Heart left ventricle (tissue), 16 donors: ENCODE measurements around the gene CX3CL1. TPM values are rescaled to one million over a fixed set of nuclear protein-coding genes. Genes with fewer than 3 reads are reported as not detected.

ENCODE experiments used
- ATAC-seq, 4 donors: fragments of 200-7000 bp; cut with Tn5 transposase; one replicate each; pipeline ENCODE4 v1.9.1; 2020 to 2022; ENCODE audit warnings: moderate library complexity in 4 of 4, mild to moderate bottlenecking in 3 of 4, moderate number of reproducible peaks in 1 of 4
- DNase-seq, 5 donors: peaks; one replicate each; pipeline ENCODE4 v3.0.0-alpha.2; 2020
- H3K27ac ChIP-seq, 12 donors: fragments of 200-600 bp; sonication (generic) in 4 of 12; one replicate each; pipeline versions ENCODE4 v1.5.0 to v1.8.0; 2016 to 2022; ENCODE audit warnings: mild to moderate bottlenecking in 2 of 12
- H3K27me3 ChIP-seq, 9 donors: fragments of 200-600 bp; sonication (generic) in 2 of 9; one replicate each; pipeline versions ENCODE4 v1.5.1 to v1.8.0; 2016 to 2022; ENCODE audit warnings: mild to moderate bottlenecking in 3 of 9
- H3K36me3 ChIP-seq, 9 donors: fragments of 200-600 bp; sonication (generic) in 2 of 9; one replicate each; pipeline versions ENCODE4 v1.5.0 to v1.8.0; 2018 to 2022; ENCODE audit warnings: mild to moderate bottlenecking in 2 of 9
- H3K4me1 ChIP-seq, 12 donors: fragments of 200-600 bp; sonication (generic) in 4 of 12; one replicate each; pipeline versions ENCODE4 v1.5.0 to v1.8.0; 2016 to 2022; ENCODE audit warnings: mild to moderate bottlenecking in 3 of 12
- H3K4me3 ChIP-seq, 12 donors: fragments of 200-600 bp; sonication (generic) in 4 of 12; one replicate each; pipeline versions ENCODE4 v1.5.0 to v1.8.0; 2017 to 2022; ENCODE audit warnings: mild to moderate bottlenecking in 9 of 12, moderate library complexity in 4 of 12
- H3K9me3 ChIP-seq, 12 donors: fragments of 200-600 bp; sonication (generic) in 4 of 12; one replicate each; pipeline versions ENCODE4 v1.5.0 to v1.8.0; 2016 to 2022; ENCODE audit warnings: mild to moderate bottlenecking in 1 of 12
- POLR2A ChIP-seq, 2 donors: fragments of 450-650 bp; IDR thresholded peaks; one replicate each; pipeline ENCODE4 v1.6.1; 2017; ENCODE audit warnings: antibody characterized with exemption in 2 of 2, mild to moderate bottlenecking in 2 of 2, moderate library complexity in 2 of 2
- WGBS, 4 donors: extraction: QIAGEN DNeasy Blood & Tissue Kit in 2 of 4; methylation state at CpG; one replicate each; pipeline versions ENCODE4 v1.1.5 to v1.1.7; 2013 to 2018; 5-methylcytosine and 5-hydroxymethylcytosine counted together
- intact Hi-C, 10 donors: fragments of 100-400 bp; cut with DNase I; formaldehyde crosslinking; loops; one replicate each; pipeline versions ENCODE4 v1.11.1 to v1.14.2; 2022
- polyA plus RNA-seq, 2 donors: library from polyadenylated mRNA; stranded (reverse); fragments of 200-250 nt; gene quantifications; one replicate each; pipeline ENCODE4 v1.2.3, GENCODE V29; 2013
- total RNA-seq, 9 donors: library from RNA; depleted of rRNA in 2 of 9; stranded (reverse); fragments of >200 nt in 2 of 9; fragmentation: NEBNext Ultra II Directional in 3 of 9; extraction: Animal tissue kit (Norgen Biotek cat#: 25700) in 3 of 9; gene quantifications; one replicate each; pipeline versions ENCODE4 v1.1.0 to v1.2.4, GENCODE V29; 2016 to 2023
- TF ChIP-seq, protein P1 (sequence below), 12 donors: fragments of 200-600 bp; sonication (generic) in 4 of 12; IDR thresholded peaks; one replicate each; pipeline versions ENCODE4 v1.5.0 to v1.8.0; 2018 to 2022; ENCODE audit warnings: antibody characterized with exemption in 12 of 12, mild to moderate bottlenecking in 5 of 12
- donor health status: ischemic (EF 13 %, LVEDD 7.1; RV severe dilation, severe dysfunction).
- donor health status: healthy with polysubstance abuse.
- donor health status: DM: no; HTN: yes; CAD: no.
- donor health status: DM: no; HTN: no; CAD: no.
- donor health status: ischemic (EF 25% LVEDD 6.9; RV normal size, moderate dysfunction).
- donor health status: ischemic (EF 25% LVEDD 5.7; RV mildly dilated, moderate dysfunction).
- donor health status: healthy.
- donor health status: DM: yes; HTN: yes; CAD: no.
- donor health status: ischemic (EF 35%, LVEDD 5.7; RV mildly dilated, moderate dysfunction).
- donor health status: nonischemic (EF 11% LVEDD 7.7; RV severe dilation, severe dysfunction).
- donor health status: DM: yes; HTN: yes; CAD: no.
- donor health status: PGD.
- donor health status: ischemic (EF 29% LVEDD 5.4; RV normal size, mild dysfunction).
- donor health status: nonischemic (EF 23%, LVEDD 6.1; RV moderate dilation, normal function).

The CX3CL1 gene
- total and polyA plus RNA-seq, 11 donors = 8.3 to 59.5 (median 15.4) TPM

DNA sequence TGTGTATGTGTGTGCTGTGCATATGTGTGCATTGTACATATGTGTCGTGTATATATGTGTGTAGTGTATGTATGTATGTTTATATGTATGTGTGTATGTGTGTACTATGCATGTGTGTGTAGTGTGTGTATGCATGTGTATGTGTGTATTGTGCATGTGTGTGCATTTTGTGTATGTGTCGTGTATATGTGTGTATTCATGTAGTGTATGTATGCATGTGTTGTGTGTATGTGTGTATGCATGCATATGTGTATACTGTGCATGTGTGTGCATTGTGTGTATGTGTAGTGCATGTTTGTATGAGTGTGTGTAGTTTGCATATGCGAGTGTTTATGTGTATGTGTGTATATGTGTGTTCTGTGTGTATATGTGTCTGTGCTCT, 16.8 kb downstream of the CX3CL1 start:
- Histone ChIP-seq H3K4me1 (peaks cover 3 to 59% (median 34%) of the 10 kb centered on the region in 12 donors), H3K9me3 (no peaks in the 10 kb centered on the region), H3K27ac (no peak overlapping the region), H3K36me3 (no peaks in the 10 kb centered on the region), H3K4me3 (no peak overlapping the region), H3K27me3 (no peaks in the 10 kb centered on the region)
- DNase-seq = no peak
- no peak for TF ChIP-seq POLR2A (IDR thresholded peaks at IDR 0.05)
- TF ChIP-seq, protein P1, sequence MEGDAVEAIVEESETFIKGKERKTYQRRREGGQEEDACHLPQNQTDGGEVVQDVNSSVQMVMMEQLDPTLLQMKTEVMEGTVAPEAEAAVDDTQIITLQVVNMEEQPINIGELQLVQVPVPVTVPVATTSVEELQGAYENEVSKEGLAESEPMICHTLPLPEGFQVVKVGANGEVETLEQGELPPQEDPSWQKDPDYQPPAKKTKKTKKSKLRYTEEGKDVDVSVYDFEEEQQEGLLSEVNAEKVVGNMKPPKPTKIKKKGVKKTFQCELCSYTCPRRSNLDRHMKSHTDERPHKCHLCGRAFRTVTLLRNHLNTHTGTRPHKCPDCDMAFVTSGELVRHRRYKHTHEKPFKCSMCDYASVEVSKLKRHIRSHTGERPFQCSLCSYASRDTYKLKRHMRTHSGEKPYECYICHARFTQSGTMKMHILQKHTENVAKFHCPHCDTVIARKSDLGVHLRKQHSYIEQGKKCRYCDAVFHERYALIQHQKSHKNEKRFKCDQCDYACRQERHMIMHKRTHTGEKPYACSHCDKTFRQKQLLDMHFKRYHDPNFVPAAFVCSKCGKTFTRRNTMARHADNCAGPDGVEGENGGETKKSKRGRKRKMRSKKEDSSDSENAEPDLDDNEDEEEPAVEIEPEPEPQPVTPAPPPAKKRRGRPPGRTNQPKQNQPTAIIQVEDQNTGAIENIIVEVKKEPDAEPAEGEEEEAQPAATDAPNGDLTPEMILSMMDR (IDR thresholded peaks at IDR 0.05) = no peak
- intact Hi-C loops = no loop called here
- no peak for ATAC-seq
- 94 to 100% (median 97%) methylated on average over 3 of the region's 3 CpGs for WGBS, 4 donors

DNA sequence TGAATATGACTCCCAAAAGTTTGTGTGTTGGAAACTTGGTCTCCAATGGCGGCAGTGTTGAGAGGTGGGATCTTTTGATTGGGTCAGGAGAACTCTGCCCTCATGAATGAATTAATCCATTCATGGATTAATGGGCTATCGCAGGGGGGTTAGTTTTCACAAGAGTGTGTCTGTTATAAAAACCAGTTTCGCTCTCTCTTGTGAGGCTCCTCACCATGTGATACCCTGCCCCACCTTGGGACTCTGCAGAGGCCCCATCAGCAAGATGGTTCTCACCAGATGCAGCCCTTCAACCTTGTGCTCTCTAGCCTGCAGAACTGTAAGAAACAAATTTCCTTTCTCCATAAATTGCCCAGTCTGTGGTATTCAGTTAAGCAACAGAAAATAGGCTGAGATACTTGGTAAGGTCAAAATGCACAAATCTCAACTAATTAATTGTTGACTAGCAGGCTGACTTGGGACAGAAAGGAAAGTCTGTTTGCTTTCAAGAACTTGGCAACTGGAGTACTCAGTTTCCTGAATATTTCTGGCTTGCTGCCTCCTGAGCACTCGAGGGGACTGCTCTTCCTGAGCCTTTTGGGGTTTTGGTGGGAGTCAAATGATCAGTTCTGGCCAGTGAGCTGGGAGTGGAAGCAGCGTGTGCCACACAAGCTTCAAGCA, 18.5 kb downstream of the CX3CL1 start:
- ATAC-seq (peak in 2 of 4 donors; percentile 47 to 62), DNase-seq (no peak)
- Histone ChIP-seq H3K4me1 (peaks cover 0 to 53% (median 26%) of the 10 kb centered on the region in 12 donors), H3K4me3 (no peak overlapping the region), H3K27ac (peak overlapping the region in 8 of 12 donors; percentile 19 to 55 (median 37)), H3K9me3 (no peaks in the 10 kb centered on the region), H3K36me3 (no peaks in the 10 kb centered on the region), H3K27me3 (no peaks in the 10 kb centered on the region)
- TF ChIP-seq, protein P1 (IDR thresholded peaks at IDR 0.05) = no peak
- no peak for TF ChIP-seq POLR2A (IDR thresholded peaks at IDR 0.05)
- 61 to 70% (median 68%) methylated on average over 5 of the region's 5 CpGs for WGBS, 4 donors
- intact Hi-C loops = no loop called here

DNA sequence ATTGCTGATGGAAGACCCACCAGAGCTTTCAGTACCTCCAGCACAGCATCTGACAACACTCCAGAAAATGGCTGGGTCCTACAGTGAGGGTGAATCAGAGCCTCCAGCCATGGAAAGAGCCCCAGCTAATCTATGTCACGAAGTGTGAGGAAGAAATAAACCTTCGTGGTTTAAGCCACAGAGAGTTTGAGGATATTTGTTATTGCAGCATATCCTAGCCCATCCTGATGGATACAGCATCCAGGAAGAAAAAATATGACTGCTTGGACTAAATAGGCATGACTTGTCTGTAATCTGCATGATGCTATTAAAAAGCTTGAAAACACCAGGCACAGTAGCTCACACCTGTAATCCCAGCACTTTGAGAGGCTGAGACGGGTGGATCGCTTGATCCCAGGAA, 19.0 kb downstream of the CX3CL1 start:
- peak in 1 of 4 donors; percentile 17 for ATAC-seq
- Histone ChIP-seq H3K9me3 (no peaks in the 10 kb centered on the region), H3K36me3 (no peaks in the 10 kb centered on the region), H3K27ac (peak overlapping the region in 7 of 12 donors; percentile 24 to 55 (median 46)), H3K4me1 (peaks cover 0 to 48% (median 22%) of the 10 kb centered on the region in 12 donors), H3K4me3 (no peak overlapping the region), H3K27me3 (no peaks in the 10 kb centered on the region)
- TF ChIP-seq, protein P1 (IDR thresholded peaks at IDR 0.05) = no peak
- no peak for TF ChIP-seq POLR2A (IDR thresholded peaks at IDR 0.05)
- intact Hi-C loops = no loop called here
- DNase-seq = no peak
- 68 to 80% (median 72%) methylated on average over 4 of the region's 4 CpGs for WGBS, 4 donors

DNA sequence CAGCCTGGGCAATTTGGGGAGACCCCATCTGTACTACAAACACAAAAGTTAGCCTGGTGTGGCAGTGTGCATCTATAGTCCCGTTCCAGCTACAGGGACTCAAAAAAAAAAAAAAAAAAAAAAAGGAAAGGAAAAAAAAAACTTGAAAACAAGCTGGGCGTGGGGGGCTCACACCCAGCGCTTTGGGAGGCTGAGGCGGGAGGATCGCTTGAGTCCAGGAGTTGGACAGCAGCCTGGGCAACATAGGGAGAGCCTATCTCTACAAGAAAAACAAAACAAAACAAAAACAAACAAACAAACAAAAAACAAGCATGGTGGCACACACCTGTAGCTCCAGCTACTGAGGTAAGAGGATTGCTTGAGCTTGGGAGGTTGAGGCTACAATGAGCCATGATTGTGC, 19.4 kb downstream of the CX3CL1 start:
- H3K4me1 ChIP-seq = peaks cover 0 to 44% (median 18%) of the 10 kb centered on the region in 12 donors
- 70 to 82% (median 76%) methylated on average over 5 of the region's 5 CpGs for WGBS, 4 donors
- intact Hi-C loops = no loop called here
- H3K36me3 ChIP-seq = no peaks in the 10 kb centered on the region
- no peaks in the 10 kb centered on the region for H3K9me3 ChIP-seq
- ATAC-seq (no peak), DNase-seq (no peak)
- peak overlapping the region in 1 of 12 donors; percentile 52 for H3K27ac ChIP-seq
- TF ChIP-seq POLR2A (IDR thresholded peaks at IDR 0.05) = no peak
- TF ChIP-seq, protein P1 (IDR thresholded peaks at IDR 0.05) = no peak
- no peak overlapping the region for H3K4me3 ChIP-seq
- H3K27me3 ChIP-seq = no peaks in the 10 kb centered on the region
